Common myeloid progenitor, CD34-positive (primary cell): ENCODE results near the gene SLC11A1.

Experiments used
- CTCF ChIA-PET: fragments of 350-600 bp; sonication (Branson Sonifier 250); formaldehyde crosslinking; loops from one replicate; lab custom pipeline; 2021; ENCODE audit warnings: antibody characterized with exemption; lab: Charles Lee
- POLR2A ChIA-PET: fragments of 350-600 bp; sonication (Branson Sonifier 250); formaldehyde crosslinking; loops from one replicate; lab custom pipeline; 2021; ENCODE audit warnings: antibody characterized with exemption; lab: Charles Lee
- DNase-seq, 3 donors: peaks; one replicate each; pipeline versions ENCODE4 v3.0.0 to v3.0.0-alpha.2; 2013
- H3K27ac ChIP-seq, 2 experiments: 1 replicate in 1 of 2; 2 replicates in 1 of 2; pipeline ENCODE4 v1.7.0; 2013; ENCODE audit warnings: inconsistent platforms in 2 of 2, low read length in 2 of 2, mild to moderate bottlenecking in 2 of 2, low read depth in 1 of 2, moderate library complexity in 1 of 2; ENCODE audit not compliant: severe bottlenecking in 2 of 2, insufficient read depth in 1 of 2, poor library complexity in 1 of 2
- H3K27me3 ChIP-seq, 5 experiments: replicated peaks in 2 of 5; 1 replicate in 3 of 5; 2 replicates in 2 of 5; pipeline versions ENCODE4 v1.6.1 to v1.7.0; 2013; ENCODE audit warnings: low read length in 4 of 5, mild to moderate bottlenecking in 2 of 5, moderate library complexity in 2 of 5, inconsistent platforms in 1 of 5; ENCODE audit not compliant: insufficient read depth in 5 of 5, control insufficient read depth in 4 of 5
- H3K36me3 ChIP-seq, 4 experiments: 1 replicate in 2 of 4; 2 replicates in 2 of 4; pipeline versions ENCODE4 v1.6.1 to v1.7.0; 2013; ENCODE audit warnings: low read length in 3 of 4, control low read depth in 1 of 4, mild to moderate bottlenecking in 1 of 4; ENCODE audit not compliant: control insufficient read depth in 4 of 4, insufficient read depth in 4 of 4
- H3K4me1 ChIP-seq, 4 experiments: 1 replicate in 3 of 4; 2 replicates in 1 of 4; pipeline versions ENCODE4 v1.6.1 to v1.7.1; 2013; ENCODE audit warnings: low read length in 3 of 4, mild to moderate bottlenecking in 3 of 4, control low read depth in 1 of 4, inconsistent platforms in 1 of 4, moderate library complexity in 1 of 4; ENCODE audit not compliant: control insufficient read depth in 4 of 4, insufficient read depth in 4 of 4; ENCODE audit errors: control extremely low read depth in 1 of 4
- H3K4me3 ChIP-seq, 7 experiments: 1 replicate in 4 of 7; 2 replicates in 3 of 7; pipeline versions ENCODE4 v1.5.1 to v1.7.0; 2013; ENCODE audit warnings: mild to moderate bottlenecking in 7 of 7, low read length in 6 of 7, moderate library complexity in 6 of 7, inconsistent platforms in 2 of 7, low read depth in 2 of 7, control low read depth in 1 of 7; ENCODE audit not compliant: insufficient read depth in 4 of 7, control insufficient read depth in 1 of 7; ENCODE audit errors: extremely low read depth in 1 of 7
- H3K9me3 ChIP-seq, 5 experiments: 1 replicate in 4 of 5; 2 replicates in 1 of 5; pipeline versions ENCODE4 v1.6.1 to v1.7.1; 2013; ENCODE audit warnings: low read length in 4 of 5, mild to moderate bottlenecking in 2 of 5, inconsistent platforms in 1 of 5, low read depth in 1 of 5, moderate library complexity in 1 of 5; ENCODE audit not compliant: control insufficient read depth in 4 of 5, insufficient read depth in 2 of 5; ENCODE audit errors: control extremely low read depth in 1 of 5
- WGBS: methylation state at CpG from one replicate; pipeline ENCODE4 v1.1.5; 2013; ENCODE audit not compliant: insufficient coverage; 5-methylcytosine and 5-hydroxymethylcytosine counted together

The SLC11A1 gene

GRCh38 chr2:218422403-218423086 lies 40.5 kb downstream of the SLC11A1 start:
- Histone ChIP-seq H3K27me3 (no peaks in the 10 kb centered on the region), H3K4me1 (peaks cover 0 to 4% (median 0%) of the 10 kb centered on the region in 4 experiments), H3K4me3 (no peak overlapping the region), H3K27ac (no peak overlapping the region), H3K36me3 (no peaks in the 10 kb centered on the region), H3K9me3 (no peaks in the 10 kb centered on the region)
- POLR2A ChIA-PET = interaction anchor here (0.6 kb wide), 1 partner anchor 169 kb away, joined by 3 read pairs; no protein-coding TSS in a partner anchor
- 90% methylated on average over 7 of the region's 9 CpGs for WGBS
- peak in 2 of 3 donors; percentile 45 to 47 for DNase-seq
- CTCF ChIA-PET = interaction anchor here (1.2 to 1.6 kb wide), 2 partner anchors 16 to 34 kb away, joined by 3 to 4 read pairs; no protein-coding TSS in a partner anchor

- WGBS = 98% methylated on average over 6 of the region's 9 CpGs
- no peaks in the 10 kb centered on the region for H3K27me3 ChIP-seq
- POLR2A ChIA-PET = no interaction called here
- H3K9me3 ChIP-seq = no peaks in the 10 kb centered on the region
- no peak for DNase-seq
- H3K27ac ChIP-seq = no peak overlapping the region
- H3K4me1 ChIP-seq = peaks cover 0 to 4% (median 0%) of the 10 kb centered on the region in 4 experiments
- H3K4me3 ChIP-seq = no peak overlapping the region
- no peaks in the 10 kb centered on the region for H3K36me3 ChIP-seq
- CTCF ChIA-PET = interaction anchor here (0.6 to 1.6 kb wide), 2 partner anchors 17 to 165 kb away, joined by 3 read pairs; no protein-coding TSS in a partner anchor
Observed at GRCh38 chr2:218423584-218423983, 41.5 kb downstream of the SLC11A1 start.

DNA sequence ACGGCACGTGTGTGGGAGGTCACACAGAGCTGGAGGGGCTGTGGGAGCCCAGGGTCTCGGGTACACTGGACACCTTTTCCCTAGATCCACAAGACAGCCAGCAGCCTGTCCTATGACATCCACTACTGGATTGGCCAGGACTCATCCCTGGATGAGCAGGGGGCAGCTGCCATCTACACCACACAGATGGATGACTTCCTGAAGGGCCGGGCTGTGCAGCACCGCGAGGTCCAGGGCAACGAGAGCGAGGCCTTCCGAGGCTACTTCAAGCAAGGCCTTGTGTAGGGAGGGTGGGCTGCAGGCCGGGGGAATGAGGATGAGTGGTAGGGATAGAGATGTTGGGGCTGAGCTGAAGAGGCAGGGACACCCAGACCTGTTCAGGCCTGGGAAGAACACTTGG lies 43.5 kb downstream of the SLC11A1 start:
- Histone ChIP-seq H3K4me1 (peaks cover 0 to 4% (median 0%) of the 10 kb centered on the region in 4 experiments), H3K9me3 (no peaks in the 10 kb centered on the region), H3K36me3 (no peaks in the 10 kb centered on the region), H3K27me3 (no peaks in the 10 kb centered on the region), H3K27ac (no peak overlapping the region), H3K4me3 (no peak overlapping the region)
- CTCF ChIA-PET = interaction anchor here (1.5 kb wide), 1 partner anchor 41 kb away, joined by 4 read pairs; no protein-coding TSS in a partner anchor
- WGBS = 71% methylated on average over 1 of the region's 10 CpGs
- DNase-seq = no peak
- POLR2A ChIA-PET = no interaction called here

DNA sequence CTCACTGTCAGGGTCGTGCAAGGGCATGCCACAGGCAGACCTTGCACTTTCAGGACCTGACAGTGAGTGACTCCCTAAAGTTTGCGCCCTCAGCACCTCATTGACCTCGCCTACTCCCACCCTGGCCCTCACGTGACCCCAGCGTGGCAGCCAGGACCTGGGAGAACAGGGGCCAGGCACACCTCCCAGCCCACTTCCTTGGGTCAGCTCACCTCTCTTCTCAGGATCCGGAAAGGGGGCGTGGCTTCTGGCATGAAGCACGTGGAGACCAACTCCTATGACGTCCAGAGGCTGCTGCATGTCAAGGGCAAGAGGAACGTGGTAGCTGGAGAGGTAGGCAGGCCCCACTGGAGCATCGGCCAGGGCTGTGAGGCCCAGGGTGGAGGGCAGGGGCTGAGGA lies 45.7 kb downstream of the SLC11A1 start:
- Histone ChIP-seq H3K27ac (no peak overlapping the region), H3K36me3 (no peaks in the 10 kb centered on the region), H3K9me3 (no peaks in the 10 kb centered on the region), H3K4me1 (peaks cover 0 to 4% (median 0%) of the 10 kb centered on the region in 4 experiments), H3K4me3 (no peak overlapping the region), H3K27me3 (no peaks in the 10 kb centered on the region)
- ChIA-PET POLR2A (no interaction called here), CTCF (no interaction called here)
- DNase-seq = no peak
- 90% methylated on average over 9 of the region's 11 CpGs for WGBS

- WGBS = 99% methylated on average over 20 of the region's 24 CpGs
- Histone ChIP-seq H3K27ac (no peak overlapping the region), H3K4me3 (no peak overlapping the region), H3K4me1 (peaks cover 0 to 4% (median 0%) of the 10 kb centered on the region in 4 experiments), H3K27me3 (no peaks in the 10 kb centered on the region), H3K9me3 (no peaks in the 10 kb centered on the region), H3K36me3 (no peaks in the 10 kb centered on the region)
- CTCF ChIA-PET = interaction anchor here (1.3 kb wide), 1 partner anchor 20 kb away, joined by 6 read pairs; no protein-coding TSS in a partner anchor
- POLR2A ChIA-PET = no interaction called here
- no peak for DNase-seq
Observed at GRCh38 chr2:218428846-218429558, 46.9 kb downstream of the SLC11A1 start.

DNA sequence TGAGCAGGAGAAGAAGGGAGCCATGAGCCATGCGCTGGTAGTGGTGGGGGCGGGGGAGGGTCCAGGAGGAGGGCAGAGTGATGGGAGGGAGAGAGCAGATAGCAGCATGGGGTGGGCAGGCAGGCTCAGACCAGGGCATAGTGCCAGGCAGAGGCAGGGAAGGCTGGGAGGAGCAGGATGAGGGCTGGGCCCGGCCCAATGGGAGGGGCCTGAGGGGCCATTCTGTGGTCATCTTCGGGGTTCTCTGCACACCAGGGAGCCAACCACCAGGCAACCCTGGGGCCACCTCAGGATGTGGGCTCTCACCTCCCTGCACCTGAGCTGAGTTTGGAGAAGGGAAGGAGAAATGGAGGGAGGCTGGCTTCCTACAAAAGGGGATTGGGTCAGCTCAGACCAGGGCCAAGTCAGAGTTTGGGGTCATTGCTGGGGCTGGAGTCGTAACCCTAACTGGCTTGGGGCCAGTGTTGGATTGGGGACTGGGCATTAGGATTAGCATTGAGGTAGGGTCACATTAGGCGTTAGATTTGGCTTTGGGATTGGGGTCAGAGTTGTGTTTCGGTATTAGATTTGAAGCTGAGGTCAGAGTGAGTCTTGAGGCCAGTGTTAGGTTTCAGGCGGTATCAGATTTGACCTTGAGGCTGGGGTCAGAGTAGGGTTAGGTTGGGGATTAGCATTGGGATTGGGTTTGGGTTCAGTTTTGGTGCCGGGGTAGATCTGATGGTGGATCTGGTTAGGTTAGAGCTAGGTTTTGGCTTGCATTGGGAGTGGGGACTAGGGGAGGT lies 48.0 kb downstream of the SLC11A1 start:
- Histone ChIP-seq H3K36me3 (no peaks in the 10 kb centered on the region), H3K4me1 (no peaks in the 10 kb centered on the region), H3K27me3 (no peaks in the 10 kb centered on the region), H3K4me3 (no peak overlapping the region), H3K9me3 (no peaks in the 10 kb centered on the region), H3K27ac (no peak overlapping the region)
- 72% methylated on average over 8 of the region's 9 CpGs for WGBS
- POLR2A ChIA-PET = no interaction called here
- CTCF ChIA-PET = interaction anchor here (0.9 to 2.2 kb wide), 2 partner anchors 12 to 42 kb away, joined by 3 to 7 read pairs; no protein-coding TSS in a partner anchor
- no peak for DNase-seq
